ENCODE data around the gene PC.
"Not testable (repeated sequence)": the region's sequence is repeated elsewhere in the genome, so short reads cannot be mapped to it uniquely, and the experiment has no call there.

PC gene

DNA sequence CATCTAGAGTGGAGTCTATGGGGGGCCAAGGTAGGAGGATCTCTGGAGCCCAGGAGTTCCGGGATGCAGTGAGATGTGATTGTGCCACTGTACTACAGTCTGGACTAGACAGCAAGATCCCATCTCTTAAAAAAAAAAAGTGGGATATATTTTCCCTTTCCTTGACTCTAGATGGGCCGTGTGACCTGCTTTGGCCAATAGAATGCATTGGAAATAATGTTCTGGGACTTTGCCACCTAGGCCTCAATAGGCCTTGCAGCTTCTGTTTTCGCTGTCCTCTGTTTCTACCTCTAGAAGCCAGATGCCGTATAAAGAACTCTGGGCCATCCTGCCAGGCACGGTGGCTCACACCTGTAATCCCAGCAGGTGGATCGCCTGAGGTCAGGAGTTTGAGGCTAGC, 20.5 kb upstream of the PC start:
- DNase-seq, result no peak

DNA sequence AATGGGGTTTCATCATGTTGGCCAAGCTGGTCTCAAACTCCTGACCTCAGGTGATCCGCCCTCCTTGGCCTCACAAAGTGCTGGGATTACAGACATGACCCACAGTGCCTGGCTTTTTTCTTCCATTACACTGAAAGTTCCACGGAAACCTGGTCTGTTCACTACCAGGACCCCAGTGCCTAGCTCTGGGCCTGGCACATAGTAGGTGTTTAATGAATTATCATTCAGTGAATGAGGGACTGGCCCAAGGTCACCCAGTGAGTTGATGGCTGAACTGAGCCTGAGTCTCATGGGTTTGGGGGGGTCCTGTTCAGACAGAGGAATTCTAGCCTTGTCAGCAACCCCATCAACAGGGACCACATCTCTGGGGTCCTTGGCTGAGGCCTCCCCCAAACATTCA, 20.0 kb upstream of the PC start:
- no peak for DNase-seq

DNA sequence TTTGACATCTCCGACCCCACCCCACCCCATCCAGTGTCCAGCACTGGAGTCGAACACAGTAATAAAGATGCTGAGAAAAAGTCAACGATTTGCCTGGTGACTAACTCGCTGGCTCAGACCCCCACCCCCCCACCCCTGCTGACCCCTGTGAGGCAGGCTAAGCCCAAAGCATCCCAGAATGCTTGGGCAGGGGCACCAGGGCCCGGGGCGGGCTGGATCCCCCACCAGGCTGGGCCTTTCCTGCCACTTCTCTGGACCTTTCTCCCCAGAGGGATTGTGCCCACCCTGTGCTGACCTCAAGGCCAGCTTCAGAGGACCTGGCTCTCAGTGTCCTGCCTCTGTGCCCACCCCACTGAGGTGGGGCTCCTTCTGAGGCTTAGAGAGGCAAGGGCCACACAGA, 18.7 kb upstream of the PC start:
- DNase-seq, result no peak

DNA sequence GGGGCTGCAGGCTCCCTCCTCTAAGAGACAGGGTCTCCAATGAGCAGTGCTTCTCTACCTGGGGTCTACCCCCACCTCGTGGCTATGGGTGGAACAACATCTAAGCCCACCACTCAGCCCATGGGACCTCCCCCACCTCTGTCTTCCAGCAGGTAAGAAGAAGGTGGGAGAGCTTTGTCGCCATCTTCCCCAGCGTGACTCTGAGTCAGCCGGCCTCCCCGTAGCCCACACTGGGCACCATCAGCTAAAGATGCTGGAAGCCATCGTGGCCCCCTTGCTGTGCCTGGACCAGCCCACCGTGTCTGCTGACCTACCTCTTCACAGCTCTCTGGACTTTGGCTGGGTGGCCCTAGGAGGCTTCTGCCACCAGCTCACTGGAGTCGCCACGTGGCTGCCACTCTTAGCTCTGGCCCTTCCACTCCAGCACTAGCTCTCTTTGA, 17.9 kb upstream of the PC start:
- peak in 1 of 51 donors; percentile 19 for DNase-seq

DNA sequence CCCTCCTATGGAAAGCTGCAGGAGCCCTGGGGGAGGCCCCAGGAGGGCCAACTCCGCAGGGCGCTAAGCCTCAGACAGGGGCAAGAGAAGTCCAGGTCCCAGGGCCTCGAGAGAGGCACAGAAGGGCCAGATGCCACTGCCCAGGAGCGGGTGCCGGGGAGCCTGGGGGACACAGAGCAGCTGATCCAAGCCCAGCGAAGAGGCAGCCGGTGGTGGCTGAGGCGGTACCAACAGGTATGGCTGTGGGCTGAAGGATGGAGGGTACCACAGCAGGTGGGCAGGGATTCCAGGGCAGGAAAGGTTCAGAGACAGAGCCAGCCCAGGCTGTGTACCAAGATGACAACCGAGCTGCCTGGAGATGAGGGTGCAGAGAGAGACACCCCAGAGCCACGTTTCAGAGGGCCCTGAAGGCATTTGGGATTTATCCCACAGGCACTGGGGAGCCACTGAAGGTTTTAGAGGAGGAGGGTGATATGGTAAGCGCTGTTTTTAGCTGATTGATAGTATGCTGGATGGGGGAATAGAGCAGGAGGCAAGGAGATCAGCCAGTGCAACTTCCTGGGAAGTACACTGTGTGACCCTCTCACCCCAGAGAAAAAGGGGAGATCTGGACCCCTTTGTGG, 17.3 kb upstream of the PC start:
- DNase-seq, result no peak

DNA sequence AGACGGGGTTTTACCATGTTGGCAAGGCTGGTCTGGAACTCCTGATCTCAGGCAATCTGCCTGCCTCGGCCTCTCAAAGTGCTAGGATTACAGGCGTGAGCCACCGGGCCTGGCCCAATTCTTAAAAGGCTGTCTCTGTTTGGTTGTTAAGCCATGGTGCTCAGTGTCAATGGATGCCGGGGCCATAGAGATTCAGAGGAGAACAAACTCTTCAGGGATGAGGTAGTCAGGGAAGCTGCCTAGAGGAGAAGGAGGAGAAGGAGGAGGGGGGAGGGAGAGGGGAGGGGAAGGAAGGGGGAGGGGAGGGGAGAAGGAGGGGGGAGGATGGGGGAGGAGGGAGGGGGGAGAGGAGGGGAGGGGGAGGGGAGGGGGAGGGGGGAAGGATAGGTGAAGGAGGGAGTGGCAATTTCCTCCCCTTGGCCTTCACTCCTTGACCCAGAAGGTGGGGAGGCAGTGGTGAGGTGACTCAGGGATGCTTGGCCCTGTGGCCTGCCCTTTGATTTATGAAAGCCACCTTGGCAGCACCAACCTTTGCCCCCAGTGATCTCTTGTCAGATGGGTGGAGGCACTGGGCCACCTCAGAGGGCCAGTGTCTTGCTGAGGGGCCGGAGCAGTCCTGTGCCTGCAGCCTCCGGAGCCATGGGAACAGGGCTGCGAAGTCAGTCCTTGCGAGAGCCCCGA, 16.7 kb upstream of the PC start, which contains the start of gene C11orf86:
Gene C11orf86, plus strand, starts transcription at position 581 of the 681 bp plus-strand sequence. Its CDS starts 59 bp downstream, at position 640.
- DNase-seq, result no peak

DNA sequence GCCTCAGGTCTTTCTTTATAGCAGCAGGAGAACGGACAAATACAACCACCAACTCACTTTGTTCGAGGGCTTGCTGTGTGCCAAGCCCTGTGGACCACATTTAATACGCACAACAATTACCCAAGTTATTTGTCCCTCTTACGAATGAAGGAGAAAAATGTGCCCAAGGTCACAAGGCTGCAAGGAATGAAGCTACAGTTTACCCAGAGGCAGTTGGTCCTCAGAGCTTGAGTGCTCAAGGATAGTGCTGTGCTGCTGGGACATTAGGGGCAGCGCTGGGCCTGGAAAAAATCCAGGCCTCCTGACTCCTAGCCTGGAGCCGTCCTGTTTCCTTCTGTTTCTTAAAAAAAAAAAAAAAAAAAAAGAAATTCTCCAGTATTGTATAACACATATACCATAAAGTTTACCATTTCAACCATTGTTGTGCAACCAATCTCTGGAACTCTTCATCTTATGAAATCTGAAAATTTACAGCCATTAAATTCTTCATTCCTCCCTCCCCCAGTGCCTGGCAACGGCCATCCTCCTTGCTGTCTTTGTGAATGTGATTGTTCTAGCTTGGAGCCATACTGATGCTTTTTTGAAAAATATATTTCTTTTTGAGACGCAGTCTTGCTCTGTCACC, 15.9 kb upstream of the PC start:
- DNase-seq, result no peak

DNA sequence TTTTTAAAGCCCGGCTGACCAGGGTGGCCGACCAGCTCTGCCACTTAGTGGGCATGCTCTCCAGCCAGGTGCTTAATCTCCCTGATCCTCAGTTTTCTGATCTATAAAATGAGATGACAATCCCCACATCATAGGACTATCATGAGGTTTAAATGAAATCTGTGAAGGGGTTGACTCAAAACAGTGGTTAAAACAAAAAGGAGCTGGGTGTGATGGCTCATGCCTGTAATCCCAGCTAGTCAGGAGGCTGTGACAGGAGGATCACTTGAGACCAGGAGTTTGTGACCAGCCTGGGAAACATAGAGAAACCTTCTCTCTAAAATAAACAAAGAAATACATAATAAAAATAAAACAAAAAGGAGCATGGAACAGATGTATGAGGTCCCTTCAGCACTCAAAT, 13.3 kb upstream of the PC start:
- DNase-seq, result no peak

DNA sequence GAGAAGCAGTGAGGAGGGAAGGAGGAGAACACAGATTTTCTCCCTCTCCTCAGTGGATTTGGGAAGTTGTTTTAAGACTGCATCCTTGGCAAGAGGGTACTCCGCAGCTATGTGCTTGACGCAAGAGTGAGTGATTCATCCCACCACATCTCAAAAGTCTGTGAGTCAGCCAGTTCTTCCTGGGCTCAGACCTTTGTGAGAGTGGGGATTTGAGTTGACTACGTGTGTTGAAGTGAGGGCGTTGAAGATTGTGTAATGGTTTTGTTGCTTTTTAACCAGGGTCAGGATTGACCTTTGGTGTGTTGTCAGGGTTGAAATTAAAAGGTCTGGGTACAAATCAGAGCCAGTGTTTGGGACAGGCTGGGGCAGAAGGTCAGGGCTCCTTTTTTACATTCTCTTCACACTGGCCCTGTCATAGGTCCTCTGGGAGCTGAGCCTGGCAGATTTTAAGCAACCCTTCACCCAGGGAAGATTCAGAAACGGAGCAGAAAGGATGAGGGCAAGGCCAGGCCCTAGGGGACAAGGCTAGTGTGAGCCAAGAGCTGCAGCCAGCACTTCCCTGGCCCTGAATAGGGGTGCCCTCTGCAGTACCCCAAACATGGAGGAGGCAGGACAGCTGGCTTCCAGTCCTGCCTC, 12.7 kb upstream of the PC start:
- peak in 6 of 51 donors; percentile 4 to 45 (median 20) for DNase-seq

DNA sequence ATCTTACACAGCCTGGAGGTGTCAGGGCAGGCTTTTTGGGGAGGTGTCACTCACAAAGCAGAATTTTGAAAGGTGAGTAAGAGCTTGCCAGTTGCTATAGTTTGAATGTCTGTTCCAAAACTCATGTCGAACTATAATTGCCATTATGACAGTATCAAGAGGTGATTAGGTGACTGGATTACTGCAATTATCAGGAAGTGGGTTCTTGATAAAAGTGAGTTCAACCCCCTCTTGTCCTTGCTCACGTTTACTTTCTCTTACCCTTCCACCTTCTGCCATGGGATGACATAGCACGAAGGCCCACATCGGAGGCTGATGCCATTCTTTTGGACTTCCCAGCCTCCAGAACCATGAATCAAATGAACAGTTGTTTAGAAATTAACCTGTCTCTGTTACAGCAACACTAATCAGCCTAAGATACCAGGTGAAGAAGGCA, 12.2 kb upstream of the PC start:
- DNase-seq, result no peak

DNA sequence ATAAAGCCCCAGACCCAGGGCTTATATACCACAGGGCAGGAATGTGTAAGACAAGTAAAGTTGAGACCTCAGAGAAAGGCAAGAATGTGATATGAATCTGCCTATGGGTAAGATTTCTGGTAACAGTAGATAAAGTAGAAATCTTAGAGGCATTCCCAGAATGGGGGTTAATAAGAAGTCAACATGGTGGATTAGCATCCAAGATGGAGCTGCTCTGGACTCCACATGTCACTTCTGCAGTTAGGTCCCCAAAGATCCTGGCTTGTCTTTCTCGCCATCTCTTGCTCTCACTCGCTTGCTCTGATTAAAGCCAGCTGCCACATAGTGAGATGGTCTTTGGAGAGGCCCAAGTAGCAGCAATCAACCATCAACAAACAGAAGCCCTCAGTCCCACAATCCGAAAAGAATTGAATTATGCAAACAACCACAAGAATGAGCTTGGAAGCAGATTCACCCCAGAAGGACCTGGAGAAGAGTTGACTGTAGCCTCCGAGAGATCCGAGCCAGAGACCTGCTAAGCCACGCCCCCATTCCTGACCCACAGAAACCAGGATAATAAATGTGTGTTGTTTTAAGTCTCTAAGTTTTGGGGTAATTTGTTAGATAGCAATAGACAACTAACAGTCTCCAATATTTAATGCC, 11.5 kb upstream of the PC start:
- DNase-seq, result no peak

DNA sequence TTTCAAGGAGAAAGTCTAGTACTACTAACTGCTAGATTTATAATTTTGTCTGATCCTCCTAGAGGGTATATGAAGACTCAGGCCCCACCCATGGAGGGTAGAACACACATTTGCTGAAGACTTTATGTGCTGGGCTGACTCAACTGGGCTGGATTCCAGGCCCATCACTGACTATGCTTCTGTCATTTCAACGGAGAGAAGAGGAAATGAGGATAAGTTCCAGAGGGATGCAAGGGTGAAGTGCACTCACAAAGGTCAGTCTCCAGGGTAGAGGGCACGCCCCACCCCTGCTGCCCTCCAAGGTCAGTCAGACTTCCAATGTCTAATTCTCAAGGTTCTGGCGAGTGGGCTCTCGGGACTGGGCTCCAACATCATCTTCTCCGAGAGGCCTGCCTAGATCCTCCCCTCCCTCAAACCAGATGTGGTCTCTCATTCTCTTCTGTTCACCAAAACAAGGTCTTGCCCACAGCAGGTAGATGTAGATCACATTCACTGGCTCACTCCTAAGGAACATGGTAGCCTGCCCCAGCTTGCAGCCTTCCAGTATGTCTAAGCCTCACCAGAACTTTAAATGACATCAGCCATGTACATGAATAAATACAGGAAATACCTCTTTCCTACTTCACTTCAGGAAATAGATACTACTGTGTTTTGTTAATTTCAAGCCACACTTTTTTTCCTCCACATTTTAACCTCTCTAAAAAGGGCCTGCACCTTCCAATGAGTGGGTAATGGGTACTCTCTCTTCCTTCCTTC, 9.7 kb upstream of the PC start:
- DNase-seq, result no peak

DNA sequence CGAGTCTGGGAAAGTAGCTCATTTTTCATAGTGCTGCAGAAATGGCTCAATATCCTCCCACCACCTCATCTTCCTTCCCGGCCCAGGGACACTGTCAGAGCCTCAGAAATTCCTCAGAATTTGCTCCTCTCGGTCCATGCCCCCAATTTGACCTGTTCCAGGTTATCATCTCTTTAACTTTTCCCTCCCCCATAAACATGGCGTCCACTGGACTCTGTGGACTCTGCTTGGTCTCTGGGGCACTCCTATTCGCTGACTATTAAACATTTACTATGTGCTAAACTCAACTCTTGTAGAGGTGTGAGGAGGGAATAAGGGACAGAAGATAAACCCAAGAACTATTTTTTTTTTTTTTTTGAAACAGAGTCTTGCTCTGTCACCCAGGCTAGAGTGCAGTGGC, 8.2 kb upstream of the PC start:
- DNase-seq, result no peak

DNA sequence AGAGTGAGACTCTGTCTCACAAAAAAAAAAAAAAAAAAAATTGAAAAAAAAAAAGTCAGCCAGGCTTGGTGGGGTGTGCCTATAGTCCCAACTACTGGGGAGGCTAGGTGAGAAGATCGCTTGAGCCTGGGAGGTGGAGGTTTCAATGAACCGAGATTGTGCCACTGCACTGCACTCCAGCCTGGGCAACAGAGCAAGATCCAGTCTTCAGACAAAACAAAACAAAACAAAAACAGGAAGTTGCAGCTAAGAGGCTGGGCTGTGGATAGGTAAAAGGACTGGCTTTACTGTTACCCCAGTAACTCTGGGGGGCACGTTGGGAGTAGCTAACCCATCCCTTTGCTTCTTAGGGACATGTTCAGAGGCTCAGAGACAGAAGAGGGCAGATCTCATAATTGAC, 6.3 kb upstream of the PC start:
- DNase-seq, result no peak

DNA sequence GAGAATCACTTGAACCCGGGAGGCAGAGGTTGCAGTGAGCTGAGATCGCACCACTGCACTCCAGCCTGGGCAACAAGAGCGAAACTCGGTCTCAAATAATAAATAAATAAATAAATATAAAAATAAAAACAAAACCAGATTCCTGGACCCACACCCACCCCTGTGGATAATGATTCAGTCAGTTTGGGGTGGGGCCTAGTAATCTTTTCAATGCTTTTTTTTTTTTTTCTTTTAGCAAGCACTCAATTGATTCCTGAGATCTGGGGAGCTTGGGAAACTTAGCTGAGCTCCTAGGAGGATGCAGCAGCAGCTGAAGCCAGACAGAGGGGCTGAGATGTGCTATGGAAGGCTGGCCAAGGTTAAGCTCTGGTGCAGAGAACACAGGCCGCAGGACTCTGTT, 4.6 kb upstream of the PC start:
- DNase-seq, result no peak

DNA sequence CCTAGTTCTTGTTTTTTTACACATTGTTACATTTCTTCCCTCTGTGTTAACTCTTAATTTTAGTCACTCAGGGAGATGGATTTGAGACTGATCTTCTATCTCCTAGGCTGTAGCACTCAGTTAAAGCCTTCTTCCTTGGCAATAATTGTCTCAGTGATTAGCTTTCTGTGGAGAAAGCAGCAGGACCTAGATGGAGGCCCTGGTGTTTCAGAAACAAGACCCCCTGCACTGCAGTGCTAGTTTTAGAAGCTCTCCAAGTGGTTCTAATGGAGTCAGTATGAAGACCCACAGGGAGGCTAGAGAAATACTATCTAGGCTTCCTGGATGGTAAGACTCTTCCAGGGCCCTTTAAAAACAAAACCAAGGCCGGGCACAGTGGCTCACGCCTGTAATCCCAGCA, 4.1 kb upstream of the PC start:
- no peak for DNase-seq

DNA sequence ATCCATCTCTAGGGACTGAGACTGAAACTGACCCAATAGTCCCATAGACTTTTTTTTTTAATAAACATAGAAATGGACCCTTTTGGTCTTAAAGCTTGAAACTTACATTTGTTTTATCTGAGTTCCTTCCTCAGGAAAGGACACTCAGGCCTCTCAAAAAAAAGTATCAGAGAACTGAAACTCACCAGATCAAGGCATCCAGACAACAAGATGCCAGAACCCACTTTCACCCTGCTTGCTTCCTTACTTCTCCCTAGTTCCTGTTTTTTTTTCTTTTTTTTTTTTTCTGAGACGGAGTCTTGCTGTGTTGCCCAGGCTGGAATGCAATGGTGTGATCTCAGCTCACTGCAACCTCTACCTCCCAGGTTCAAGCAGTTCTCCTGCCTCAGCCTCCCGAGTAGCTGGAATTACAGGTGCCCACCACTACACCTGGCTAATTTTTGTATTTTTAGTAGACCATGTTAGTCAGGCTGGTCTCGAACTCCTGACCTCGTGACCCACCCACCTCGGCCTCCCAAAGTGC, 3.6 kb upstream of the PC start:
- not testable (repeated sequence) for DNase-seq

DNA sequence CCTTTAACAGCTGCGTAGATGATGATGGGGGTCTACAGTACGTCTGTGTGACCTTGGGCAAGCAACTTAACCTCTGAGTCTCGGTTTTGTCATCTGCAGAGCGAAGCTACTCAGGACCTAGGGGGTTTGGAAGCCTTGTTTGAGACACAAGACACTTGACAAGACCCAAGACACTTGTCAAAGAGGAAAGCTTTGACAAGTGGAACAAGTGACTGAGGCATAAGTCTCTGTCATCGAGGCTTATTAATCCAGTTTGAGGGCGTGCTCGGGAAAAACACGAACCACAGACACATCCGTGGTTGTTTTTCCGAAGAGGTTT, 732 bp upstream of the PC start:
- DNase-seq, result no peak

DNA sequence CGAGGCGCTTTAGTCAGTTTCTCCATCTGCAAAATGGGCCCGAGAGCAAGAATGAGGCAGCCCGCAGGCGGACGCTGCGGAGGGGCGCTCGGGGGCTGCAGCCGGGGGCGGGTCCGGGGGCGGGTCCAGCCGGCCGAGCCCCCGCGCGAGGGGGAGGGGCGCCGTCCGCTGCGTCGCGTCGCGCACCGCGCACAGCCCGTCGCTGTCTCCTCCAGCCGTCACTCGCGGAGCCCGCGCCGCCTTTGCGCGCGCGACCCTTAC, 282 bp downstream of the PC start:
- DNase-seq, result peak in 3 of 51 donors; percentile 63 to 69 (median 63)

DNA sequence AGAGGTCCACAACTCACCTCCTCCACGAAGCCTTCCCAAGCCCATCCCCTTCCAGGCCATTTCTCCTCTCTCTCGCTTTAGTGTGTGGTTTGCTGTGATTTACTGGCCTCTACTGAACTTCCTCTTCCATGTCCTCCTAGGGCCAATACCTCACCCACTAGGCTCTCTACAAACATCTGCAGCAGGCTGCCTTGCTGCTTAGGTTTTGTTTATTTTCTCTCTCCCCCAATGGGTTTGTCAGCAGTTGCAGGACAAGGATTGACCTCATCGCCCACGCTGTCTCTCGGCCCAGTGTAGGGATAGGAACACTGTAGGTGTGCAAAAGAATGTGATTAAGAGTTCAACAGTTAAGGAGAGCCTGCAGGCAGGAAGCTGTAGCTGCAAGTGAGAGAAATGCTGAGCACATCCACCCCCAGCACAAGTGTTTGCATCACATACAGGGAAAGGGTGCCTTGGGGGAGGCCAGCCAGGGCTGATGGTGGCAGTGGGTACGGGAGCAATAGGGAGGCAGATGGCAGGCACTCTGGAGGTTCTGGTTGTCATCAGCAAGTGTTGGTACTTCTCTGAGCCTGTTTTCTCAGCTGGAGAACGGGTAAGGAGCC, 1.4 kb downstream of the PC start:
- DNase-seq, result peak in 6 of 51 donors; percentile 8 to 64 (median 28)

Measured in hypothalamus (tissue), 51 donors.